Prostate gland (tissue), 2 donors: ENCODE data around the gene NSUN6.

Experiments used
- POLR2A ChIP-seq: fragments of 450-650 bp; IDR thresholded peaks from one replicate; pipeline ENCODE4 v1.6.1; 2016; ENCODE audit warnings: antibody characterized with exemption, mild to moderate bottlenecking
- TF ChIP-seq, protein P1 (sequence below), 4 experiments: fragments of 200-600 bp in 2 of 4; fragments of 450-650 bp in 2 of 4; sonication (generic) in 2 of 4; IDR thresholded peaks; 1 replicate in 3 of 4; 2 replicates in 1 of 4; pipeline ENCODE4 v1.5.1; 2016 to 2019; ENCODE audit warnings: antibody characterized with exemption in 4 of 4, mild to moderate bottlenecking in 2 of 4, moderate library complexity in 2 of 4

DNA sequence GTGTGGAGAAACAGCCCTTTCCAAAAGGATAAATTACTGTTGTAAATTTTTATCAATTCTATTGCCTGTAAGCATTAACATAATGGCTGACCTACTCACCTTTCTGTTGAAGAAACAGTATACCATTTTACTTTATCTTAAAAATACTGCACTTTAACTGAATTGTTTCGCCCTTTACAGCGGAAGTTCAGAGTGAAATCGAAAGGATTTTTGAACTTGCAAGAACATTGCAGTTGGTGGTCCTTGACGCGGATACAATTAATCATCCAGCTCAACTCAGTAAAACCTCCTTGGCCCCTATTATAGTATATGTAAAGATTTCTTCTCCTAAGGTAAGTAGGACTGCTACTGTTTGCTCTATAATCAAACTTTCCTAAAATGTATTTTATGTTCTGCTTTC is 117.5 kb downstream of the NSUN6 start:
- TF ChIP-seq POLR2A, result no peak
- TF ChIP-seq, protein P1, sequence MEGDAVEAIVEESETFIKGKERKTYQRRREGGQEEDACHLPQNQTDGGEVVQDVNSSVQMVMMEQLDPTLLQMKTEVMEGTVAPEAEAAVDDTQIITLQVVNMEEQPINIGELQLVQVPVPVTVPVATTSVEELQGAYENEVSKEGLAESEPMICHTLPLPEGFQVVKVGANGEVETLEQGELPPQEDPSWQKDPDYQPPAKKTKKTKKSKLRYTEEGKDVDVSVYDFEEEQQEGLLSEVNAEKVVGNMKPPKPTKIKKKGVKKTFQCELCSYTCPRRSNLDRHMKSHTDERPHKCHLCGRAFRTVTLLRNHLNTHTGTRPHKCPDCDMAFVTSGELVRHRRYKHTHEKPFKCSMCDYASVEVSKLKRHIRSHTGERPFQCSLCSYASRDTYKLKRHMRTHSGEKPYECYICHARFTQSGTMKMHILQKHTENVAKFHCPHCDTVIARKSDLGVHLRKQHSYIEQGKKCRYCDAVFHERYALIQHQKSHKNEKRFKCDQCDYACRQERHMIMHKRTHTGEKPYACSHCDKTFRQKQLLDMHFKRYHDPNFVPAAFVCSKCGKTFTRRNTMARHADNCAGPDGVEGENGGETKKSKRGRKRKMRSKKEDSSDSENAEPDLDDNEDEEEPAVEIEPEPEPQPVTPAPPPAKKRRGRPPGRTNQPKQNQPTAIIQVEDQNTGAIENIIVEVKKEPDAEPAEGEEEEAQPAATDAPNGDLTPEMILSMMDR (IDR thresholded peaks at IDR 0.05), result no peak
